ENCODE results near the gene CCDC134. TPM values are rescaled to one million over a fixed set of nuclear protein-coding genes. Genes with fewer than 3 reads are reported as not detected.
A peak's percentile ranks its signal among the peaks of the same experiment; 100 is the strongest.

CCDC134 gene
- total and polyA plus RNA-seq, 2 of the 13 experiments (the other 11 are each of a cell fraction or from before 2014, with no cell fraction given) = 4.8 to 17.4 TPM

DNA sequence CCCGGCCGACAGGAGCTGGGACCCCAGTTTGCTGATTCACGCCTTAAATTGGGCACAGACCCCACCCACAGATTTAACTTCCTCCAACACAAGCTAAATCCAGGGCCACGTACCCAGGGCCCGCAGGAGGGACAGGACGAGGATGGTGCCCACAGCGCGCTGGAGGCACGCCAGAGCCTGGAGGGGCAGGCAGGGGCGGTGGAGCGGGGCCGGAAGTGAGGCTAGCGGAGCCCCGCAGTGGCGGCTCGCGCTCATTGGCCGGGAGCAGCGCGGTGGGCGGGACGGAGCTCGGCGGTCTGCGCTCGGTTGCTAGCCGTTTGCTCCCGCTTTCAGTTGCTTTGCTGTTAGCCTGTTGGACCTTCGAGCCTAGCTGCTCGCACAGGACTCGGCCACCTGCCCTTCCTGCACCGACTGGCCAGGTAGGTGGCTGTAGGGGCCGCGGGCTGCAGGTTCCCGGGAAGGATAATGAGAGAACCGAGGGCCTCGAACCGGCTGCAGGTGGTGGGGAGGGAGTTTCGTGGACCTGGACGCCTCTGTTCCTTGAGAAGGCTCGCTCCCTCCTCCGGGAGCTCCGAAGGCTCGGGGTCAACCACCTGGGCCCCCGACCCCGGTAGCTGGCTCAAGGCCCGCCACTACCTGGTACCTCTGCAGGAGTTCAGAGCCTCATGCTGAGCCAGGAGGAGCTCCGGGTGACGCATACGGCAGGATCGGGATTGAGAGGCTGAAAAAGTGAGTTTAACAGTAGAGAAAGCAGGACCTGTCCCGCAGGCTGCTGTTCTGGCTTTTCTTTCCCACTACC, at the start of gene CCDC134 (continued):
- TF ChIP-seq, protein P1, sequence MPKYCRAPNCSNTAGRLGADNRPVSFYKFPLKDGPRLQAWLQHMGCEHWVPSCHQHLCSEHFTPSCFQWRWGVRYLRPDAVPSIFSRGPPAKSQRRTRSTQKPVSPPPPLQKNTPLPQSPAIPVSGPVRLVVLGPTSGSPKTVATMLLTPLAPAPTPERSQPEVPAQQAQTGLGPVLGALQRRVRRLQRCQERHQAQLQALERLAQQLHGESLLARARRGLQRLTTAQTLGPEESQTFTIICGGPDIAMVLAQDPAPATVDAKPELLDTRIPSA (CRISPR knock-in tag; IDR thresholded peaks at IDR 0.05; ENCODE audit: borderline replicate concordance) = no peak; the same call in 1 of the 2 replicates
- TF ChIP-seq ZNF136 (CRISPR knock-in tag; IDR thresholded peaks at IDR 0.05; ENCODE audit: low read depth) = no peak
- peak; percentile 80; the same call in 1 of the 2 replicates for TF ChIP-seq YEATS2 (CRISPR knock-in tag; IDR thresholded peaks at IDR 0.05; ENCODE audit: borderline replicate concordance)
- TF ChIP-seq, protein P2, sequence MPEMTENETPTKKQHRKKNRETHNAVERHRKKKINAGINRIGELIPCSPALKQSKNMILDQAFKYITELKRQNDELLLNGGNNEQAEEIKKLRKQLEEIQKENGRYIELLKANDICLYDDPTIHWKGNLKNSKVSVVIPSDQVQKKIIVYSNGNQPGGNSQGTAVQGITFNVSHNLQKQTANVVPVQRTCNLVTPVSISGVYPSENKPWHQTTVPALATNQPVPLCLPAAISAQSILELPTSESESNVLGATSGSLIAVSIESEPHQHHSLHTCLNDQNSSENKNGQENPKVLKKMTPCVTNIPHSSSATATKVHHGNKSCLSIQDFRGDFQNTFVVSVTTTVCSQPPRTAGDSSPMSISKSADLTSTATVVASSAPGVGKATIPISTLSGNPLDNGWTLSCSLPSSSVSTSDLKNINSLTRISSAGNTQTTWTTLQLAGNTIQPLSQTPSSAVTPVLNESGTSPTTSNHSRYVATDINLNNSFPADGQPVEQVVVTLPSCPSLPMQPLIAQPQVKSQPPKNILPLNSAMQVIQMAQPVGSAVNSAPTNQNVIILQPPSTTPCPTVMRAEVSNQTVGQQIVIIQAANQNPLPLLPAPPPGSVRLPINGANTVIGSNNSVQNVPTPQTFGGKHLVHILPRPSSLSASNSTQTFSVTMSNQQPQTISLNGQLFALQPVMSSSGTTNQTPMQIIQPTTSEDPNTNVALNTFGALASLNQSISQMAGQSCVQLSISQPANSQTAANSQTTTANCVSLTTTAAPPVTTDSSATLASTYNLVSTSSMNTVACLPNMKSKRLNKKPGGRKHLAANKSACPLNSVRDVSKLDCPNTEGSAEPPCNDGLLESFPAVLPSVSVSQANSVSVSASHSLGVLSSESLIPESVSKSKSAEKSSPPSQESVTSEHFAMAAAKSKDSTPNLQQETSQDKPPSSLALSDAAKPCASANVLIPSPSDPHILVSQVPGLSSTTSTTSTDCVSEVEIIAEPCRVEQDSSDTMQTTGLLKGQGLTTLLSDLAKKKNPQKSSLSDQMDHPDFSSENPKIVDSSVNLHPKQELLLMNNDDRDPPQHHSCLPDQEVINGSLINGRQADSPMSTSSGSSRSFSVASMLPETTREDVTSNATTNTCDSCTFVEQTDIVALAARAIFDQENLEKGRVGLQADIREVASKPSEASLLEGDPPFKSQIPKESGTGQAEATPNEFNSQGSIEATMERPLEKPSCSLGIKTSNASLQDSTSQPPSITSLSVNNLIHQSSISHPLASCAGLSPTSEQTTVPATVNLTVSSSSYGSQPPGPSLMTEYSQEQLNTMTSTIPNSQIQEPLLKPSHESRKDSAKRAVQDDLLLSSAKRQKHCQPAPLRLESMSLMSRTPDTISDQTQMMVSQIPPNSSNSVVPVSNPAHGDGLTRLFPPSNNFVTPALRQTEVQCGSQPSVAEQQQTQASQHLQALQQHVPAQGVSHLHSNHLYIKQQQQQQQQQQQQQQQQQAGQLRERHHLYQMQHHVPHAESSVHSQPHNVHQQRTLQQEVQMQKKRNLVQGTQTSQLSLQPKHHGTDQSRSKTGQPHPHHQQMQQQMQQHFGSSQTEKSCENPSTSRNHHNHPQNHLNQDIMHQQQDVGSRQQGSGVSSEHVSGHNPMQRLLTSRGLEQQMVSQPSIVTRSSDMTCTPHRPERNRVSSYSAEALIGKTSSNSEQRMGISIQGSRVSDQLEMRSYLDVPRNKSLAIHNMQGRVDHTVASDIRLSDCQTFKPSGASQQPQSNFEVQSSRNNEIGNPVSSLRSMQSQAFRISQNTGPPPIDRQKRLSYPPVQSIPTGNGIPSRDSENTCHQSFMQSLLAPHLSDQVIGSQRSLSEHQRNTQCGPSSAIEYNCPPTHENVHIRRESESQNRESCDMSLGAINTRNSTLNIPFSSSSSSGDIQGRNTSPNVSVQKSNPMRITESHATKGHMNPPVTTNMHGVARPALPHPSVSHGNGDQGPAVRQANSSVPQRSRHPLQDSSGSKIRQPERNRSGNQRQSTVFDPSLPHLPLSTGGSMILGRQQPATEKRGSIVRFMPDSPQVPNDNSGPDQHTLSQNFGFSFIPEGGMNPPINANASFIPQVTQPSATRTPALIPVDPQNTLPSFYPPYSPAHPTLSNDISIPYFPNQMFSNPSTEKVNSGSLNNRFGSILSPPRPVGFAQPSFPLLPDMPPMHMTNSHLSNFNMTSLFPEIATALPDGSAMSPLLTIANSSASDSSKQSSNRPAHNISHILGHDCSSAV (CRISPR knock-in tag; IDR thresholded peaks at IDR 0.05; ENCODE audit: borderline replicate concordance) = peak; percentile 91; the same call in 1 of the 2 replicates
- TF ChIP-seq HDAC2 (CRISPR knock-in tag; IDR thresholded peaks at IDR 0.05) = peak; percentile 64
- TF ChIP-seq KLF13 (CRISPR knock-in tag; IDR thresholded peaks at IDR 0.05) = peak; percentile 87
- TF ChIP-seq SIX4 (CRISPR knock-in tag; IDR thresholded peaks at IDR 0.05) = peak; percentile 43; the same call in 1 of the 2 replicates
- TF ChIP-seq MAZ (IDR thresholded peaks at IDR 0.05; ENCODE audit: borderline replicate concordance, low read depth, low read length) = peak; percentile 74; the same call in 1 of the 2 replicates
- TF ChIP-seq MAZ (CRISPR knock-in tag; IDR thresholded peaks at IDR 0.05; ENCODE audit: low read depth) = peak; percentile 94
- TF ChIP-seq CREB3 (CRISPR knock-in tag; IDR thresholded peaks at IDR 0.05) = peak; percentile 54; the same call in 1 of the 2 replicates
- peak; percentile 81; the same call in 1 of the 2 replicates for TF ChIP-seq ZNF124 (CRISPR knock-in tag; IDR thresholded peaks at IDR 0.05)
